ENCODE results near the gene LRRN2.
"Not testable (repeated sequence)": the region's sequence is repeated elsewhere in the genome, so short reads cannot be mapped to it uniquely, and the experiment has no call there.

Gene LRRN2

DNA sequence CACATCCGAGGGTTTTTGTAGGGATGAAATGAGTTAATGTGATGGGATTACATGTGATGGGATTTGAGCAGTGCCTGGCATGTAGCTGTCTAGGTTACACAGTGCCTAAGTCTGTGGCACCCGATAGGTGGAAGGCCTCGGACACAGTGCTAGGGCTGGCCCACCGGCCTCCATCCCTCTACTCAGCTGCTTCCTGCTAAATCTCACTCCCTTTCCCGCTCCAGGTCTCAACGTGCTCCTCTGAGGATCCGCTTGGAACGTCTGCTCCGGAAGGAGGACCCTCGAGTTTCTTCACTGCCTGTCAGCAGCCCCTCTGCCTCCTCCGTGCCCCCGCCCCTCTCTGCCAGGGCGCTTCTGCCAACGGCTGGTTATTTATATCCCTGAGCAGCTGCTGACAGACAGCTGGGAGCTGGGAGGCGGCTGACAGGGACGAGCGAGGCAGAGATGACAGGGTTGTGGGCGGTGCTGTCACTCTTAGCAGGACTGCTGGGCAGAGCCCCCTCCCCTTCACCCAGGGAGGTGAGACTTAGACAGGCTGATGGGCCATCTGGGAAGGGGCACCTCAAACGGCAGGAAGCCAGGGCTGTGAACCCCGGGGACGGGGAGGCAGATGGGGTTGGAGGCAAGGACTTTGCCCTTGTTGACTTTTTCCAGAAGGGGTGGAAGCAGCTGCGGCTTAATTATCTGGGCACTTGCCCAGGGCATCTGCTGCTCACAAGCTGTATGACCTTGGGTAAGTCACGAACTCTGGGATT lies 26.6 kb upstream of the LRRN2 start:
- no peak for DNase-seq

GRCh38 chr1:204711103-204711946 lies 25.8 kb upstream of the LRRN2 start:
- no peak for DNase-seq

DNA sequence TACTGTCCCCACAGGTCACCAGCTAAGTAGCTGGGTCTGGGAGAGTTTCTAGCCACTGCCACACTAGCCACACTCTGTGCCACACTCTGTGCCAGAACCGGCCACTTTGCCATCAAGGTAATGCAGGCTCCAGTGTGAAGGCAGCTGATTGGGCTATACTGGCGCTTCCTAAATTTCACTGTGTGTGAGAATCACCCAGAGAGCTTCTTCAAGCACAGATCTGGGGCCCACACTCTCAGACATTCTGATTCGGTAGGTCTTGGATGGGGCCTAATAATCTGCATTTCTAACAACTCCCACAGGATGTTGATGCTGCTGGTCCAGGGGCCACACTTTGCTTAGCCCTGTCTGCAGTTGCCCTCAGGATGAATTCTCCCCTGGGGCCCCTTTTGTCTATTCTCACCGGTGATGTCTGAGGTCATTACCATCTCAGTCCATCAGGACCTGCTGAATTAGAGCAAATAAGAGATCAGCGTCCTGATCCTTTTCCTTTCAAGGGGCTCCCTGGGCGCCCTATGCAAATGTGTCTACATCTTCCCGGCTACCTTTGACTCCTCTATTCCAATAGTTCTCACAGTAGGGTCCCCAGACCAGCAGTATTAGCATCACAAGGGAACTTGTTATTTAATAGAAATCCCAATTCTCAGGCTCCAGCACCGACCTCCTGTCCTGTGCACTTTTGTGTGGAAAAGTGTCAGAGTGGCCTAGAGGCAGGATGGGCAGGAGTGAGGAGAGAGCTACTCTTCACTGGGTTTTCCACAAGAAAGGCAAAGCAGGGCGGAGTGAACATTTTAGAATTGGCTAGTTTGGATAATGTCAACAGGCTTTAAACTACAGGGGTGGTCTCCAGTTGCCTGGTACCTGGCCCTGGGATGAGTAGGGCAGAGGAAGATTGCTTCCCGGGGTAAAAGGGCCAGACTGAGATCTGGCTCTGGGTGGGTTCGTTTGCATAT lies 24.7 kb upstream of the LRRN2 start:
- no peak for DNase-seq

DNA sequence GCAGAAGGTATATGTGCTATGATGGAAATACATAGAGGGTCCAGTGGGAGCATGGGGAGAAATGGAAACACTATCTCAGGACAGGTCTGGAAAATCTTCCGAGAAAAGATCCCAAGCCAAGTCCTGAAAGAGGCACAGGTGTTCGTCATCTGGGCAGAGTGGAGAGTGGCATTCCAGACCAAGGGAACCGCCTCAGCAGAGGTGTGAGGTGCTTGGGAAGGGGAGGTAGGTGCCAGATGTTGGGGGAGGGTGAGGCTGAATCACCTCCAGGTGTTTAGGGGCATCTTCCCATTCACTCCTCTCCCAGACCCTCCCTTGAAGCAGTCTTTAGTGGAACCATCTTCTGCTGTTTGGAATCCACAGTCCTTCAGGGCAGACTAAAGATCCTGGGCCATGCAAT lies 23.5 kb upstream of the LRRN2 start:
- DNase-seq, result no peak

- no peak for DNase-seq
Observed at GRCh38 chr1:204706838-204707509, 21.4 kb upstream of the LRRN2 start.

DNA sequence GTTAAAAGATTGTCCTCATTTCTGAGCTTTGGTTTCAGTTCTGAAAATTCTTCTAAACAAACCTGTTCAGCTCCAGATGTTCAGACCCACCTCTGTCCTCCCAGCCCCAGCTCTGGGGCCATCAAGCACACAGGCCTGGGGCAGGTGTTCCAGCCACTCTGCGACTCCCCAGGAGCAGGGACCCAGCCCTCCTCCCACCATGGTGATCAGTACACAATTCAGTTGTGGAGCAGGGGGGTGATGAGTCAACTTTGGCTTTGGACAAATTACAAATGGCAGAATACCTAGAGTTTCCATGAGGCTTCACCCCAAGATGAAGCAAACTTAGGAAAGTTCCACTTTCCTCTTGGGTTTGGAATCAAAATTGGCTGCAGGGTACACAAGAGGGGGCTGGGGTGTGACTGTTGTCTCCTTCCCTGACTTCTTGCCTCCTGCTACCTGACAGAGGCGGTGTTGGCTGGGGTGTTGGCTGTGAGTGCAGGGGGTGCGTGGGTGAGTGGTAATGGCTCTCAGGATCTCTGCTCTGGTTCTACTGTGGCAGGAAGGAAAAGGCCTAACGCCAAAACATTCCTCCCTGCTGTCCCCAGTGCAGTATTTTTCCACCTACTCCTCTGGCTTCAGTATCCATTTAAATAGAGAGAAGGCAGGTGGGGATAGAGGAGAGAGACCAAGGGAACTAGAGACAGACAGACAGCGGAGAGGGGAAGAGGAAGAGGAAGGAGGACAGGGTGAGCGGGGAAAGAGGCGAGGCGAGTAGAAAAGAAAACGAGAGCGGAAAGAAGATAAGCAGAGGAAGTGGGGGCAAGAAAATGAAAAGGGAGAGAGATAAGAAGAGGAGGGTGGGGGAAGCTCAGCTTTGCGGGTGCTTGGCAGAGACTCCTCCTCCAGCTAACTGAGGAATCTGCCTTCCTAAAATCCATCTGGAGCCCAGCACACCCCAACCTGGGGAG lies 20.6 kb upstream of the LRRN2 start:
- no peak for DNase-seq

DNA sequence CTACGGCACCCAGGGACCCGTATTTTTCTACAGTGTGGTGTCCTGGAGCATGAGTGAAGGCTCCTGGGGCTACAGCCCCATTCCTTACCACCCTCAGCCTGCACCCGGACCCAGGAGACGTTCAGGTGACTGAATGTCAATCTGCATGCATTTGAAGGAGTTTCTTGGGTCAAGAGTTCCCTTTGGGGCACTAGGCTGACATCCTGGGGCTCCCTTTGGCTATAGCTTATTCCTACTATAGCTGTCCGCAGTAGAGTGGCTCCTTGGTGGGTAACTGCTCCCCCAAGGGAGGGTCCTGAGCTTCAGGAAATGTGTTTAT lies 19.9 kb upstream of the LRRN2 start:
- no peak for DNase-seq

DNA sequence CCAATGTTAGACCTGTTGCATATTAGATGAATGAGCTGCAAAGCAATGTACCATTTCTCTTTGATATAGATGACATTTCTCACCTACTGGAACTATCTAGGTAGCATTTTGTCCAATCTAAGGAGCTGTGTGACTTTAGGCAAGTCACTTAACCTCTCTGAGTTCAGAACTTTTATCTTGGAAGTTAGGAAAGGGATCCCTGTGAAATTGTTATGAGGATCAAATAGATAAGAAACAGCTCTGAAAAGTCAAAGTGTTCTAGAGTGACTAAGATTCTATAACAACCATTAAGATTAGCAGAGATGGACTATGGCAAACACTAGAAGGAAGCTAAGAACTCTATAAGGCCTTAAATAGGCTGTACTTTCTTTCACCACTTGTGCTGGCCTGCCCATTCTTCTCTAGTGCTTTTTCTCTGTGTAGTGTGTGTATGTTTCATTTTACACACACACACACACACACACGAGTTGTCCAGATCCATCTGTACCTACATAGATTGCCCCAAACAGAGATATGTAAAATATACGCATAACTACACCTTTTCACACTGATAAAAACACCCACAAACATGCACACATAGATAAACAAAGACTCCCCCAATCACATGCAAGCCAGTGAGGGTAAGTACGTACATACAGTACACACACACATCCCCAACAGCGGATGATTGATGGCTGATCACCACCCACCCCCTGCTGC lies 19.4 kb upstream of the LRRN2 start:
- no peak for DNase-seq

- DNase-seq, result no peak
Observed at GRCh38 chr1:204703826-204704612, 18.5 kb upstream of the LRRN2 start.

GRCh38 chr1:204703268-204703664 lies 17.7 kb upstream of the LRRN2 start:
- DNase-seq, result no peak

- DNase-seq, result no peak
Observed at GRCh38 chr1:204702552-204703267, 17.2 kb upstream of the LRRN2 start.

DNA sequence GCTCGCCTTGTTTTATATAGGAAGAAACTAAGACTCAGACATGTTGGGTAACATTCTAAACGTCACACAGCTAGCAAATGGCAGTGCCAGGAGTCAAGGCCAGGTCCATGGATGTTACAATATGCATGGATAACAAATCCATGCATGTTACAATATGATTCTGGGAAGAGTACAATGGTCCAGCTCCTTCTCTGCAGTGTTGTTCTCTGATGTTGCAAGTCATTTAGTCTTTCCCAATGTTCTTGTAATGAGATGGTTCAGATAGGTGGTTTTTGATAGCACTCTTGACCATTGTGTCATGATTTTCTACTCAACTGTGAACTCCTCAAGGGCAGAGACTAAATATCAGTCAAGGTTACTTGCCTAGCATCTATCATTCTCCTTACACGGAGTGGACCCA lies 15.7 kb upstream of the LRRN2 start:
- no peak for DNase-seq

DNA sequence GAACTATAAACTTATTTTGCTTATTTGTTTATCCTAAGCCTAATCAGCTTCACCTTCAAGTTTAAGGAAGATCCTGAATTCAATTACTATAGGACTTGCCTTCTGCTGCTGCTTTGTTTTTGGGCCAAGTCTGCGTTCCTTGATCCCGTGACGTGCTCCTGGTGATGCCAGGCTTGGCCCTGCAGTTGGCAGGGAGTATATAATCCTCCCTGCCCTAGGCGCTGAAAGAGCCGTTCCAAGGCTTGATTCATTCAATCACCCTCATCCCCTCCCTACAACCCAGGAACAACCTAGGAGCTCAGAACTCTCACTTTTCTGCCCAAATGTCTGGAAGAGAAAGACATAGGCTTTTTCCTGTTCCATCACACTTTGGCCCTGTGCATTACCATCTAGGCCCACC lies 12.4 kb upstream of the LRRN2 start:
- no peak for DNase-seq

GRCh38 chr1:204696606-204697005 lies 11.1 kb upstream of the LRRN2 start:
- no peak for DNase-seq

GRCh38 chr1:204695692-204696091 lies 10.2 kb upstream of the LRRN2 start:
- DNase-seq, result no peak

GRCh38 chr1:204694145-204694544 lies 8.6 kb upstream of the LRRN2 start:
- no peak for DNase-seq

GRCh38 chr1:204692841-204693356 lies 7.4 kb upstream of the LRRN2 start:
- no peak for DNase-seq

DNA sequence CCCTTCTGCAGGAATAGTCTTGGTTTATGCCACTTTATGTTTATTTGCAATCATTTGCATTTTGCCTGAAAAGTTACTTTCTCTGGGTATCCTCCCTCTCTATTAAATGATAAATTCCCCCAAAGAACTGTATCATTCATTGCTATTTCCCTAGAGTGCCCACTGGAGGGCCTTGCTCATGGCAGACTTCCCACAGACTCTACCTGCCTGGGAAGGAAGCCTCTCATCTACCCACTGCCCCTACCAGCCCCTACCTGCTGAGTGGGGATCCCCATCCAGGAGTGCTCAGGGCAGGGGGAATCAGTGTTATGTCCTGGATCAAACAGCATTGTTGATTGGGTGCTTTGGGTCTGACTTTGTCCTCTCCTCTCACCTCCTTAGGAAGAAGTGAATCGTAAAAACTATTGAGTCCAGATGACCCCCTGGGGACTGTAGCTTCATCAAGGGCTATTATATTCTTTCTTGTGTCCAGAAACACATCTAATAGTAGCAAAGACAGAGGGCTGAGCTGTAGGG lies 6.8 kb upstream of the LRRN2 start:
- DNase-seq, result no peak

GRCh38 chr1:204691328-204691730 lies 5.8 kb upstream of the LRRN2 start:
- not testable (repeated sequence) for DNase-seq

Data from activated gamma-delta T cell (primary cell).